GM19463 (cell line): ENCODE data around the gene DOK6.

Source experiments
- ATAC-seq: cut with Tn5 transposase; IDR thresholded peaks from one replicate; pipeline ENCODE4 v1.9.1; 2021; ENCODE audit warnings: mild to moderate bottlenecking, moderate library complexity; ENCODE audit not compliant: unreplicated experiment

DOK6 gene

GRCh38 chr18:69432847-69433246 is 32.2 kb downstream of the DOK6 start:
- no peak for ATAC-seq

- no peak for ATAC-seq
These were observed 34.3 kb downstream of the DOK6 start for GRCh38 chr18:69435000-69435399.

- no peak for ATAC-seq
These were observed 43.5 kb downstream of the DOK6 start for GRCh38 chr18:69444221-69444620.

GRCh38 chr18:69447886-69448285 is 47.2 kb downstream of the DOK6 start:
- no peak for ATAC-seq

GRCh38 chr18:69455125-69455524 is 54.4 kb downstream of the DOK6 start:
- no peak for ATAC-seq

GRCh38 chr18:69469444-69469919 is 68.8 kb downstream of the DOK6 start:
- peak; percentile 68 for ATAC-seq

GRCh38 chr18:69480460-69480859 is 79.8 kb downstream of the DOK6 start:
- no peak for ATAC-seq

- ATAC-seq = no peak
These were observed 82.9 kb downstream of the DOK6 start for GRCh38 chr18:69483574-69483973.

- ATAC-seq = no peak
These were observed 84.2 kb downstream of the DOK6 start for GRCh38 chr18:69484699-69485396.

- no peak for ATAC-seq
These were observed 87.1 kb downstream of the DOK6 start for GRCh38 chr18:69487488-69488394.

- ATAC-seq = no peak
These were observed 89.4 kb downstream of the DOK6 start for GRCh38 chr18:69490072-69490471.

- no peak for ATAC-seq
These were observed 90.1 kb downstream of the DOK6 start for GRCh38 chr18:69490813-69491212.

- no peak for ATAC-seq
These were observed 90.9 kb downstream of the DOK6 start for GRCh38 chr18:69491576-69491975.

- ATAC-seq = no peak
These were observed 92.2 kb downstream of the DOK6 start for GRCh38 chr18:69492861-69493260.

- ATAC-seq = peak; percentile 19
These were observed 94.2 kb downstream of the DOK6 start for GRCh38 chr18:69494841-69495240.

GRCh38 chr18:69495338-69495737 is 94.7 kb downstream of the DOK6 start:
- peak; percentile 46 for ATAC-seq

- no peak for ATAC-seq
These were observed 95.3 kb downstream of the DOK6 start for GRCh38 chr18:69495841-69496533.

- no peak for ATAC-seq
These were observed 118.3 kb downstream of the DOK6 start for GRCh38 chr18:69518989-69519388.

- no peak for ATAC-seq
These were observed 122.9 kb downstream of the DOK6 start for GRCh38 chr18:69523582-69523981.

- no peak for ATAC-seq
These were observed 127.7 kb downstream of the DOK6 start for GRCh38 chr18:69528435-69528834.

GRCh38 chr18:69529151-69529550 is 128.5 kb downstream of the DOK6 start:
- no peak for ATAC-seq
